ENCODE data around the gene RIOX2.

DNA sequence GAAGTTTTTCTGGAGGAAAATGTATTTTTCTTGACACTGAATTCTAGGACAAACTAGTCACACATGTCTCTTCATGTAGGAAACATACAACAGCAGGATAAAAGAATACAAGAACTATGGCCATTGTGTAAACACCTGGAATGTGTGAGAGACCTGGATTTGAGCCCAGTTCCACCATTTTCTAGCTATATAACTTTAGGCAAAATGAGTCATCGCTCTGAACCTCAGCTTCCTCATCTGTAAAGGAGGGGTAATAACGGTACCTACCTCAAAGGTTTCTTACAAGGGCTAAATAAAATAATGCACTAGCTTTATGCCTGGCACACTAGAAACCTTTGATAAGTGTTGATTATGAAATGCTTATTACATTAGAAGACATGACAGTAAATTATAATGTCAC is 57.8 kb downstream of the RIOX2 start:
- TF ChIP-seq POLR2A (IDR thresholded peaks at IDR 0.05; ENCODE audit: low read depth, low read length) (no peak), POLR2AphosphoS5 (IDR thresholded peaks at IDR 0.05; ENCODE audit: low read depth, low read length) (no peak)
